ENCODE data around the gene ZNF846.
"Not testable (repeated sequence)": the region's sequence is repeated elsewhere in the genome, so short reads cannot be mapped to it uniquely, and the experiment has no call there.

Gene ZNF846

GRCh38 chr19:9768175-9769112, at the start of gene ZNF846:
TSS of gene ZNF846 (minus strand) at chr19:9768738. CDS start at chr19:9764950, 3,788 bp downstream.
- peak; percentile 96 for DNase-seq

GRCh38 chr19:9818175-9818733, 49.7 kb upstream of the ZNF846 start:
- no peak for DNase-seq

GRCh38 chr19:9811139-9811538, 42.6 kb upstream of the ZNF846 start:
- DNase-seq, result no peak

- no peak for DNase-seq
Observed at GRCh38 chr19:9808855-9809824, 40.6 kb upstream of the ZNF846 start.

- DNase-seq, result no peak
Observed at GRCh38 chr19:9806803-9807202, 38.3 kb upstream of the ZNF846 start.

- no peak for DNase-seq
Observed at GRCh38 chr19:9801976-9802375, 33.4 kb upstream of the ZNF846 start.

- no peak for DNase-seq
Observed at GRCh38 chr19:9799162-9799561, 30.6 kb upstream of the ZNF846 start.

GRCh38 chr19:9797871-9798270, 29.3 kb upstream of the ZNF846 start:
- no peak for DNase-seq

GRCh38 chr19:9796113-9796773, 27.7 kb upstream of the ZNF846 start:
- DNase-seq, result peak; percentile 89

GRCh38 chr19:9793071-9793591, 24.6 kb upstream of the ZNF846 start:
- DNase-seq, result peak; percentile 77

GRCh38 chr19:9792206-9793070, 23.9 kb upstream of the ZNF846 start:
- DNase-seq, result peak; percentile 93

GRCh38 chr19:9791552-9792205, 23.1 kb upstream of the ZNF846 start:
- peak; percentile 94 for DNase-seq

- DNase-seq, result not testable (repeated sequence)
Observed at GRCh38 chr19:9791073-9791367, 22.5 kb upstream of the ZNF846 start.

GRCh38 chr19:9789579-9789978, 21.0 kb upstream of the ZNF846 start:
- not testable (repeated sequence) for DNase-seq

- no peak for DNase-seq
Observed at GRCh38 chr19:9789066-9789465, 20.5 kb upstream of the ZNF846 start.

GRCh38 chr19:9788604-9789003, 20.1 kb upstream of the ZNF846 start:
- DNase-seq, result not testable (repeated sequence)

GRCh38 chr19:9786819-9787218, 18.3 kb upstream of the ZNF846 start:
- DNase-seq, result no peak

- no peak for DNase-seq
Observed at GRCh38 chr19:9786342-9786741, 17.8 kb upstream of the ZNF846 start.

GRCh38 chr19:9785367-9786331, 17.1 kb upstream of the ZNF846 start:
- peak; percentile 99 for DNase-seq

- not testable (repeated sequence) for DNase-seq
Observed at GRCh38 chr19:9784163-9784496, 15.6 kb upstream of the ZNF846 start.

Data from activated CD4-positive, alpha-beta T cell treated with anti-CD3 and anti-CD28 coated beads for 48 hours (primary cell).